K562 (cell line): Measurements from ENCODE around the gene PPP2R2B. TPM values are rescaled to one million over a fixed set of nuclear protein-coding genes. Genes with fewer than 3 reads are reported as not detected.

Experiments used
- ATAC-seq: fragments of 200-7000 bp; cut with Tn5 transposase; 3 replicates; pipeline ENCODE4 v1.9.1; 2020; ENCODE audit warnings: moderate library complexity
- BruUV-seq: library from RNA; stranded (reverse); fragments of 400-500 nt; replicated peaks from 2 replicates; lab custom pipeline; 2021; lab: Mats Ljungman, UMichigan
- CTCF ChIA-PET: fragments of 300-600 bp; formaldehyde crosslinking; extraction: SDS; loops from one replicate; lab custom pipeline; 2021; ENCODE audit warnings: low intra/inter-chr PET ratio; lab: Yijun Ruan, JAX
- POLR2A ChIA-PET: fragments of 300-600, 350-650 bp; sonication (Branson Sonifier 250); formaldehyde crosslinking; extraction: SDS; loops from one replicate; lab custom pipeline; 2021; ENCODE audit warnings: antibody characterized with exemption, inconsistent platforms; lab: Yijun Ruan, JAX
- DNase-seq, 4 experiments: peaks; one replicate each; pipeline versions ENCODE4 v3.0.0 to v3.0.0-alpha.2; 2011 to 2018; ENCODE audit warnings: low spot score in 3 of 4, mixed read lengths in 3 of 4; ENCODE audit errors: extremely low read depth in 1 of 4
- FAIRE-seq: peaks from 2 replicates; lab custom pipeline; 2011; peaks lifted over from hg19 to GRCh38; lab: Jason Lieb, UNC
- H2AFZ ChIP-seq: 2 replicates; pipeline ENCODE4 v1.6.0; 2011; ENCODE audit warnings: low read depth, low read length, control low read depth, inconsistent platforms
- H3K27ac ChIP-seq: fragments of 200-600 bp; 3 replicates; pipeline ENCODE4 v1.8.0; 2011; ENCODE audit warnings: low read depth, mild to moderate bottlenecking, control low read depth, inconsistent platforms, low read length, moderate library complexity, mixed read lengths; ENCODE audit errors: extremely low read depth
- H3K27me3 ChIP-seq, 2 experiments: fragments of 300-600 bp in 1 of 2; 2 replicates in 1 of 2; 3 replicates in 1 of 2; pipeline versions ENCODE4 v1.6.0 to v1.8.0; 2011; ENCODE audit warnings: inconsistent platforms in 2 of 2, low read length in 2 of 2, mild to moderate bottlenecking in 1 of 2, mixed read lengths in 1 of 2, moderate library complexity in 1 of 2; ENCODE audit not compliant: control insufficient read depth in 2 of 2, insufficient read depth in 2 of 2
- H3K36me3 ChIP-seq: fragments of 300-600 bp; 3 replicates; pipeline ENCODE4 v1.8.0; 2011; ENCODE audit warnings: mild to moderate bottlenecking, low read length, inconsistent platforms; ENCODE audit not compliant: control insufficient read depth, insufficient read depth
- H3K4me1 ChIP-seq, 2 experiments: fragments of 200-600 bp in 1 of 2; replicated peaks in 1 of 2; 2 replicates in 1 of 2; 3 replicates in 1 of 2; pipeline versions ENCODE4 v1.5.1 to v1.8.0; 2011; ENCODE audit warnings: inconsistent platforms in 2 of 2, low read length in 2 of 2, mild to moderate bottlenecking in 1 of 2, mixed read lengths in 1 of 2, moderate library complexity in 1 of 2; ENCODE audit not compliant: control insufficient read depth in 2 of 2, insufficient read depth in 2 of 2
- H3K4me2 ChIP-seq: 2 replicates; pipeline ENCODE4 v1.6.1; 2011; ENCODE audit warnings: low read length, control low read depth, inconsistent platforms, mixed read lengths; ENCODE audit not compliant: insufficient read depth
- H3K4me3 ChIP-seq: fragments of 200-600 bp; sonication (generic), shearing (Covaris generic); 2 replicates; pipeline ENCODE4 v1.5.1; 2016; ENCODE audit warnings: control low read depth, inconsistent platforms
- H3K79me2 ChIP-seq: fragments of 200-600 bp; 3 replicates; pipeline ENCODE4 v1.8.0; 2011; ENCODE audit warnings: low read length, inconsistent platforms; ENCODE audit not compliant: control insufficient read depth, insufficient read depth
- H3K9ac ChIP-seq, 2 experiments: 2 replicates each; pipeline versions ENCODE4 v1.6.0 to v1.6.1; 2011; ENCODE audit warnings: low read depth in 2 of 2, low read length in 2 of 2, control low read depth in 1 of 2, inconsistent platforms in 1 of 2, mild to moderate bottlenecking in 1 of 2, mixed read lengths in 1 of 2; ENCODE audit not compliant: insufficient read depth in 1 of 2
- H3K9me1 ChIP-seq: one replicate; pipeline ENCODE4 v1.6.0; 2011; ENCODE audit warnings: inconsistent platforms, mild to moderate bottlenecking, low read length, moderate library complexity; ENCODE audit not compliant: control insufficient read depth, insufficient read depth
- H3K9me3 ChIP-seq: replicated peaks from 2 replicates; pipeline ENCODE4 v1.5.1; 2011; ENCODE audit warnings: low read depth, low read length, inconsistent platforms; ENCODE audit not compliant: control insufficient read depth, insufficient read depth
- H4K20me1 ChIP-seq: replicated peaks from 2 replicates; pipeline ENCODE4 v1.6.1; 2011; ENCODE audit warnings: low read length, inconsistent platforms, mixed read lengths; ENCODE audit not compliant: control insufficient read depth, insufficient read depth
- BACH1 ChIP-seq: fragments of 200-800 bp; sonication (Bioruptor generic); IDR thresholded peaks from 2 replicates; pipeline ENCODE4 v1.6.1; 2016; ENCODE audit warnings: missing genetic modification characterization, missing compliant biosample characterization
- GABPA ChIP-seq: fragments of 200-800 bp; sonication (Bioruptor generic); conservative IDR thresholded peaks from 2 replicates; pipeline ENCODE4 v1.6.1; 2016; ENCODE audit warnings: low read depth, missing genetic modification characterization, missing compliant biosample characterization
- HCFC1 ChIP-seq: IDR thresholded peaks from 2 replicates; pipeline ENCODE4 v1.6.1; 2012; ENCODE audit warnings: low read depth, low read length, improper control_type of control experiment
- RFX1 ChIP-seq: fragments of 450-650 bp; IDR thresholded peaks from 2 replicates; pipeline ENCODE4 v1.6.1; 2016; ENCODE audit warnings: mild to moderate bottlenecking, moderate library complexity
- TAF15 ChIP-seq: fragments of 200-400 bp; formaldehyde crosslinking; IDR thresholded peaks from 2 replicates; pipeline ENCODE4 v1.6.1; 2017; ENCODE audit warnings: mild to moderate bottlenecking, low read depth, low read length, moderate library complexity
- TCF3 ChIP-seq: sonication (generic); formaldehyde crosslinking; IDR thresholded peaks from 2 replicates; pipeline ENCODE4 v1.4.0; 2020; ENCODE audit warnings: mild to moderate bottlenecking, missing genetic modification reagents
- YY1 ChIP-seq, 3 experiments: IDR thresholded peaks; 2 replicates each; pipeline ENCODE4 v1.6.1; 2011; ENCODE audit warnings: low read length in 2 of 3, mild to moderate bottlenecking in 2 of 3, moderate library complexity in 2 of 3, borderline replicate concordance in 1 of 3, control low read depth in 1 of 3, low read depth in 1 of 3; ENCODE audit not compliant: insufficient read depth in 3 of 3, insufficient replicate concordance in 2 of 3, control insufficient read depth in 1 of 3, insufficient read length in 1 of 3; ENCODE audit errors: extremely low read depth in 1 of 3
- ZNF766 ChIP-seq: fragments of 200-800 bp; sonication (Bioruptor generic); conservative IDR thresholded peaks from 2 replicates; pipeline ENCODE4 v1.6.1; 2016; ENCODE audit warnings: missing genetic modification characterization, missing compliant biosample characterization
- WGBS: fragments of 100-300 bp; shearing (Covaris generic); methylation state at CpG from one replicate; pipeline ENCODE4 v1.1.6; 2016; ENCODE audit warnings: low coverage, mixed read lengths; ENCODE audit not compliant: insufficient coverage; ENCODE audit errors: missing lambda C conversion rate; 5-methylcytosine and 5-hydroxymethylcytosine counted together
- in situ Hi-C: fragments of 300-500 bp; cut with MboI; formaldehyde crosslinking; loops from 4 replicates; pipeline ENCODE4 v1.15.0; 2018; ENCODE audit warnings: inconsistent platforms, mixed read lengths
- intact Hi-C: fragments of 100-400 bp; cut with micrococcal nuclease; formaldehyde crosslinking; loops from 2 replicates; pipeline ENCODE4 v1.14.2; 2022
- polyA plus RNA-seq, 8 experiments: library from polyadenylated mRNA; depleted of rRNA in 4 of 8; stranded (reverse) in 5 of 8; unstranded in 3 of 8; fragments of >200 nt; fragmentation: Nextera tagmentation in 2 of 8; fragmentation: Illumina TruSeq in 1 of 8; extraction: Ambion mirVana in 2 of 8; extraction: Trizol in 1 of 8; gene quantifications; 2 replicates each; pipeline versions ENCODE4 v1.2.1 to v1.2.3, GENCODE V29; 2011 to 2014; ENCODE audit warnings: inconsistent platforms in 1 of 8, missing spikeins in 1 of 8
- total RNA-seq, 7 experiments: library from RNA; depleted of rRNA in 6 of 7; stranded (reverse); fragments of >200 nt in 6 of 7; fragmentation: Illumina TruSeq in 2 of 7; extraction: Trizol in 2 of 7; gene quantifications; 2 replicates each; pipeline versions ENCODE4 v1.2.1 to v1.2.3, GENCODE V29; 2011 to 2021; ENCODE audit warnings: low replicate concordance in 1 of 7
- TF ChIP-seq, protein P1 (sequence below): fragments of 450-650 bp; IDR thresholded peaks from 2 replicates; pipeline ENCODE4 v1.6.1; 2016
- TF ChIP-seq, protein P2 (sequence below): sonication (generic); formaldehyde crosslinking; IDR thresholded peaks from 2 replicates; pipeline ENCODE4 v1.8.0; 2023; ENCODE audit warnings: missing genetic modification reagents, mild to moderate bottlenecking, borderline replicate concordance
- TF ChIP-seq, protein P3 (sequence below): fragments of 250-450 bp; sonication (Bioruptor Pico); IDR thresholded peaks from 2 replicates; pipeline ENCODE4 v1.8.0; 2022; ENCODE audit warnings: moderate library complexity, mild to moderate bottlenecking, inconsistent platforms
- TF ChIP-seq, protein P4 (sequence below): fragments of 450-650 bp; IDR thresholded peaks from 2 replicates; pipeline ENCODE4 v1.6.1; 2018; ENCODE audit warnings: mild to moderate bottlenecking, low read depth; ENCODE audit not compliant: partially characterized antibody

The PPP2R2B gene
- total and polyA plus RNA-seq, 9 of the 15 experiments (the other 6 are each of a cell fraction or from before 2014, with no cell fraction given): not detected

DNA sequence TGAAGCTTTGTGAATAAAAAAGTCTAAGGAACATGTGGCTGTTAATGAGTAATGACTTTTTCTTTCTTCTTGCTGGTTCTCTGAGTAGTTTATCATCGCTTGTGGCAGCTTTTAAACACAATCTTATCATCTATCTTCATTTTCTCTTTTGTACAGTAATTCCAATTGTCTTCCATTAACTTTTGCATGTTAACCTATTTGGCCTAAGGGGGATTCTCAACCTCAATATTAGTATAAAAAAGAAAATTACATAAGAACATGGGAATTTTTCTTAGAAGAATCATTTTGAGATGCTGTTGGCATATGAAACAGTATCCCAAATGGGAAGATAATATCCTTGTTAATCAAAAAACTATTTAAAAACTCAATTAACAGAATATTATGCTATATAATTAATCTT is 182.9 kb downstream of the PPP2R2B start (continued):
- TF ChIP-seq, protein P1, sequence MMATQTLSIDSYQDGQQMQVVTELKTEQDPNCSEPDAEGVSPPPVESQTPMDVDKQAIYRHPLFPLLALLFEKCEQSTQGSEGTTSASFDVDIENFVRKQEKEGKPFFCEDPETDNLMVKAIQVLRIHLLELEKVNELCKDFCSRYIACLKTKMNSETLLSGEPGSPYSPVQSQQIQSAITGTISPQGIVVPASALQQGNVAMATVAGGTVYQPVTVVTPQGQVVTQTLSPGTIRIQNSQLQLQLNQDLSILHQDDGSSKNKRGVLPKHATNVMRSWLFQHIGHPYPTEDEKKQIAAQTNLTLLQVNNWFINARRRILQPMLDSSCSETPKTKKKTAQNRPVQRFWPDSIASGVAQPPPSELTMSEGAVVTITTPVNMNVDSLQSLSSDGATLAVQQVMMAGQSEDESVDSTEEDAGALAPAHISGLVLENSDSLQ: no peak
- no peak for TF ChIP-seq HCFC1
- no peak for TF ChIP-seq ZNF766 (CRISPR knock-in tag)
- TF ChIP-seq, all 486 proteins: peak for 0

DNA sequence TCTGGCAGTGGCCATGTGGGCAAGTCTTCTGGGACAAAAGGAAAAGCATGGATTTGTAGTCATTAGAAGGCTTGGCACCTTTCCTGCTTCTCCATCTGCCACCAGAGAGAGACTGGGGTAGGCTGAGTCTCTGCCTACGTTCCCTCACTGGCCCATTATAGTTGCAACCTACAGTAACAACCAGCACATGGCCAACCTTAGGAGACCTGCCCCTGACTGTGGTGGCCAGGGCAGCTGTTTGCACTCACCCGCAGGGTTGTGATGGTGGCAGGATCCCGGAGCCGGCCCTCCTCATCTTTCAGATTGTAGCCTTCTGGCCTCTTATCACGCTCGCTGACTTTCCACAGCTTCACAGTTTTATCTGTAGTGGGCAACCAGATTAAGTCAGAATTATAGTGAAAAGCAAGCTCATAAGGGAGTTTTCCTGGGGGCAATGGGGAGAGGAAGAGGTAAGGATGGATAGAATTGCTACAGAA is 187.6 kb downstream of the PPP2R2B start:
- intact Hi-C loops: no loop called here
- FAIRE-seq (no peak), DNase-seq (no peak), ATAC-seq (no peak)
- Histone ChIP-seq H3K4me3 (no peak overlapping the region), H3K4me2 (no peak overlapping the region), H3K27me3 (no peaks in the 10 kb centered on the region), H3K9me3 (no peaks in the 10 kb centered on the region), H3K27ac (no peak overlapping the region), H3K4me1 (no peaks in the 10 kb centered on the region), H2AFZ (no peak overlapping the region), H3K79me2 (no peaks in the 10 kb centered on the region), H4K20me1 (no peaks in the 10 kb centered on the region), H3K9me1 (no peaks in the 10 kb centered on the region), H3K9ac (no peak overlapping the region), H3K36me3 (no peaks in the 10 kb centered on the region)
- BruUV-seq: no TSS peak
- POLR2A ChIA-PET: no interaction called here
- WGBS: 0% methylated on average over 6 of the region's 6 CpGs
- in situ Hi-C loops: no loop called here
- CTCF ChIA-PET: no interaction called here
- no peak for TF ChIP-seq TCF3
- no peak for TF ChIP-seq TAF15
- no peak for TF ChIP-seq BACH1 (tag)
- no peak for TF ChIP-seq YY1 (IDR thresholded peaks at IDR 0.05; ENCODE audit: borderline replicate concordance in 1 of 3, control insufficient read depth in 1 of 3, extremely low read depth in 1 of 3, insufficient read depth in 3 of 3, insufficient read length in 1 of 3, insufficient replicate concordance in 2 of 3, low read depth in 1 of 3, low read length in 2 of 3)
- TF ChIP-seq, protein P2, sequence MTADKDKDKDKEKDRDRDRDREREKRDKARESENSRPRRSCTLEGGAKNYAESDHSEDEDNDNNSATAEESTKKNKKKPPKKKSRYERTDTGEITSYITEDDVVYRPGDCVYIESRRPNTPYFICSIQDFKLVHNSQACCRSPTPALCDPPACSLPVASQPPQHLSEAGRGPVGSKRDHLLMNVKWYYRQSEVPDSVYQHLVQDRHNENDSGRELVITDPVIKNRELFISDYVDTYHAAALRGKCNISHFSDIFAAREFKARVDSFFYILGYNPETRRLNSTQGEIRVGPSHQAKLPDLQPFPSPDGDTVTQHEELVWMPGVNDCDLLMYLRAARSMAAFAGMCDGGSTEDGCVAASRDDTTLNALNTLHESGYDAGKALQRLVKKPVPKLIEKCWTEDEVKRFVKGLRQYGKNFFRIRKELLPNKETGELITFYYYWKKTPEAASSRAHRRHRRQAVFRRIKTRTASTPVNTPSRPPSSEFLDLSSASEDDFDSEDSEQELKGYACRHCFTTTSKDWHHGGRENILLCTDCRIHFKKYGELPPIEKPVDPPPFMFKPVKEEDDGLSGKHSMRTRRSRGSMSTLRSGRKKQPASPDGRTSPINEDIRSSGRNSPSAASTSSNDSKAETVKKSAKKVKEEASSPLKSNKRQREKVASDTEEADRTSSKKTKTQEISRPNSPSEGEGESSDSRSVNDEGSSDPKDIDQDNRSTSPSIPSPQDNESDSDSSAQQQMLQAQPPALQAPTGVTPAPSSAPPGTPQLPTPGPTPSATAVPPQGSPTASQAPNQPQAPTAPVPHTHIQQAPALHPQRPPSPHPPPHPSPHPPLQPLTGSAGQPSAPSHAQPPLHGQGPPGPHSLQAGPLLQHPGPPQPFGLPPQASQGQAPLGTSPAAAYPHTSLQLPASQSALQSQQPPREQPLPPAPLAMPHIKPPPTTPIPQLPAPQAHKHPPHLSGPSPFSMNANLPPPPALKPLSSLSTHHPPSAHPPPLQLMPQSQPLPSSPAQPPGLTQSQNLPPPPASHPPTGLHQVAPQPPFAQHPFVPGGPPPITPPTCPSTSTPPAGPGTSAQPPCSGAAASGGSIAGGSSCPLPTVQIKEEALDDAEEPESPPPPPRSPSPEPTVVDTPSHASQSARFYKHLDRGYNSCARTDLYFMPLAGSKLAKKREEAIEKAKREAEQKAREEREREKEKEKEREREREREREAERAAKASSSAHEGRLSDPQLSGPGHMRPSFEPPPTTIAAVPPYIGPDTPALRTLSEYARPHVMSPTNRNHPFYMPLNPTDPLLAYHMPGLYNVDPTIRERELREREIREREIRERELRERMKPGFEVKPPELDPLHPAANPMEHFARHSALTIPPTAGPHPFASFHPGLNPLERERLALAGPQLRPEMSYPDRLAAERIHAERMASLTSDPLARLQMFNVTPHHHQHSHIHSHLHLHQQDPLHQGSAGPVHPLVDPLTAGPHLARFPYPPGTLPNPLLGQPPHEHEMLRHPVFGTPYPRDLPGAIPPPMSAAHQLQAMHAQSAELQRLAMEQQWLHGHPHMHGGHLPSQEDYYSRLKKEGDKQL (CRISPR knock-in tag): no peak
- TF ChIP-seq, protein P3, sequence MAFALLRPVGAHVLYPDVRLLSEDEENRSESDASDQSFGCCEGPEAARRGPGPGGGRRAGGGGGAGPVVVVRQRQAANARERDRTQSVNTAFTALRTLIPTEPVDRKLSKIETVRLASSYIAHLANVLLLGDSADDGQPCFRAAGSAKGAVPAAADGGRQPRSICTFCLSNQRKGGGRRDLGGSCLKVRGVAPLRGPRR (CRISPR knock-in tag): no peak
- TF ChIP-seq, protein P4, sequence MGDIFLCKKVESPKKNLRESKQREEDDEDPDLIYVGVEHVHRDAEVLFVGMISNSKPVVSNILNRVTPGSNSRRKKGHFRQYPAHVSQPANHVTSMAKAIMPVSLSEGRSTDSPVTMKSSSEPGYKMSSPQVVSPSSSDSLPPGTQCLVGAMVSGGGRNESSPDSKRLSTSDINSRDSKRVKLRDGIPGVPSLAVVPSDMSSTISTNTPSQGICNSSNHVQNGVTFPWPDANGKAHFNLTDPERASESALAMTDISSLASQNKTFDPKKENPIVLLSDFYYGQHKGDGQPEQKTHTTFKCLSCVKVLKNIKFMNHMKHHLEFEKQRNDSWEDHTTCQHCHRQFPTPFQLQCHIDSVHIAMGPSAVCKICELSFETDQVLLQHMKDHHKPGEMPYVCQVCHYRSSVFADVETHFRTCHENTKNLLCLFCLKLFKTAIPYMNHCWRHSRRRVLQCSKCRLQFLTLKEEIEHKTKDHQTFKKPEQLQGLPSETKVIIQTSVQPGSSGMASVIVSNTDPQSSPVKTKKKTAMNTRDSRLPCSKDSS: no peak
- no peak for TF ChIP-seq RFX1
- TF ChIP-seq GABPA: no peak
